NK-92 (cell line): ENCODE data around the gene KLLN.
"Not testable (repeated sequence)": the region's sequence is repeated elsewhere in the genome, so short reads cannot be mapped to it uniquely, and the experiment has no call there.

Source experiments
- DNase-seq: peaks from one replicate; lab custom pipeline; 2025; ENCODE audit not compliant: unreplicated experiment; lab: John Stamatoyannopoulos, UW

KLLN gene, protein sequence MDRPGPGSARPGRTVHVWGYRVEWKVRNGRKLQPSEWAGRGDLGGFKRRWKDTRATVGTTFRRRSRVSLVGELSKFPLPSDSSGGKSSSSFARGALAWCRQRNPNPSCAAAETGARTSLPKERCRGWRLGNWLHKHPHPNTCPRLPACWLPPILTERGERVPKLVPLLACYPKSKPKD

DNA sequence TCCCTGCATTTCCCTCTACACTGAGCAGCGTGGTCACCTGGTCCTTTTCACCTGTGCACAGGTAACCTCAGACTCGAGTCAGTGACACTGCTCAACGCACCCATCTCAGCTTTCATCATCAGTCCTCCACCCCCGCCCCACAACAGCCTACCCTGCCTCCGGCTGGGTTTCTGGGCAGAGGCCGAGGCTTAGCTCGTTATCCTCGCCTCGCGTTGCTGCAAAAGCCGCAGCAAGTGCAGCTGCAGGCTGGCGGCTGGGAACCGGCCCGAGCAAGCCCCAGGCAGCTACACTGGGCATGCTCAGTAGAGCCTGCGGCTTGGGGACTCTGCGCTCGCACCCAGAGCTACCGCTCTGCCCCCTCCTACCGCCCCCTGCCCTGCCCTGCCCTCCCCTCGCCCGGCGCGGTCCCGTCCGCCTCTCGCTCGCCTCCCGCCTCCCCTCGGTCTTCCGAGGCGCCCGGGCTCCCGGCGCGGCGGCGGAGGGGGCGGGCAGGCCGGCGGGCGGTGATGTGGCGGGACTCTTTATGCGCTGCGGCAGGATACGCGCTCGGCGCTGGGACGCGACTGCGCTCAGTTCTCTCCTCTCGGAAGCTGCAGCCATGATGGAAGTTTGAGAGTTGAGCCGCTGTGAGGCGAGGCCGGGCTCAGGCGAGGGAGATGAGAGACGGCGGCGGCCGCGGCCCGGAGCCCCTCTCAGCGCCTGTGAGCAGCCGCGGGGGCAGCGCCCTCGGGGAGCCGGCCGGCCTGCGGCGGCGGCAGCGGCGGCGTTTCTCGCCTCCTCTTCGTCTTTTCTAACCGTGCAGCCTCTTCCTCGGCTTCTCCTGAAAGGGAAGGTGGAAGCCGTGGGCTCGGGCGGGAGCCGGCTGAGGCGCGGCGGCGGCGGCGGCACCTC is at the start of gene KLLN, which contains the start of gene PTEN:
KLLN (minus strand) TSS at position 481 of the 891 bp plus-strand sequence. CDS start 1,046 bp downstream, outside the sequence.
PTEN (plus strand) TSS at position 573 of the 891 bp plus-strand sequence. CDS start 845 bp downstream, outside the sequence.
- DNase-seq: peak; percentile 22

DNA sequence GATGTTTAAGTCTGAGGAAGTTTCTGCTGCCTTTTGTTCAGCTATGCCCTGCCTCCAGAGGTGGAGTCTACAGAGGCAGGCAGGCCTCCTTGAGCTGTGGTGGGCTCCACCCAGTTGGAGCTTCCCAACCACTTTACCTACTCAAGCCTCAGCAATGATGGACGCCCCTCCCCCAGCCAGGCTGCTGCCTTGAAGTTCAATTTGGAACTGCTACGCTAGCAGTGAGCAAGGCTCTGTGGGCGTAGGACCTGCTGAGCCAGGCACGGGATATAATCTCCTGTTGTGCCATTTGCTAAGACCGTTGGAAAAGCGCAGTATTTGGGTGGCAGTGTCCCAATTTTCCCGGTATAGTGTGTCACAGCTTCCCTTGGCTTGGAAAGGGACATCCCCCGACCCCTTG is 40.1 kb upstream of the KLLN start:
- not testable (repeated sequence) for DNase-seq

DNA sequence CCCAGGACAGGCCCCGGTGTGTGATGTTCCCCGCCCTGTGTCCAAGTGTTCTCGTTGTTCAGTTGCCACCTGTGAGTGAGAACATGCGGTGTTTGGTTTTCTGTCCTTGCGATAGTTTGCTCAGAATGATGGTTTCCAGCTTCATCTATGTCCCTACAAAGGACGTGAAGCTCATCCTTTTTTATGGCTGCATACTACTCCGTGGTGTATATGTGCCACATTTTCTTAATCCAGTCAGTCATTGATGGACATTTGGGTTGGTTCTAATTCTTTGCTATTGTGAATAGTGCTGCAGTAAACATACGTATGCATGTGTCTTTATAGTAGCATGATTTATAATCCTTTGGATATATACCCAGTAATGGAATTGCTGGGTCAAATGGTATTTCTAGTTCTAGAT is 34.6 kb upstream of the KLLN start:
- DNase-seq: not testable (repeated sequence)

DNA sequence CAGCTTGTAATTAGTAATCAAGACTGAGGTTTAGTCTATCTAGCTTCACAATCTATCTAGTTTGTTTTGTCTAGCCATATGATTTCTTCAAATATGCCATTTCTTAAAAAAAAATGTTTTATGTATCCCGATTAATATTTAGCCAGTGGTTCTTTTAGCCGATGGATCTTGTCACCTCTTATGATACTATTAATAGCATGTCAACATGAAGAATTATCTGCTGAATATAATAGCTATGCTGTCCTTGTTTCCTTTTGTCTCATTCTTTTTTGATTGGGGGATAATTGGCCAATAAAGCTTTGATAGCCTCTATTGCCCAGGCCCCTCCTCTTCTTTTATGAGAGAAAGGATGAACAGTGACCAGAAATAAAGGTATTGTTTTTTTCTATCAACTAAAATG is 32.9 kb upstream of the KLLN start:
- no peak for DNase-seq

DNA sequence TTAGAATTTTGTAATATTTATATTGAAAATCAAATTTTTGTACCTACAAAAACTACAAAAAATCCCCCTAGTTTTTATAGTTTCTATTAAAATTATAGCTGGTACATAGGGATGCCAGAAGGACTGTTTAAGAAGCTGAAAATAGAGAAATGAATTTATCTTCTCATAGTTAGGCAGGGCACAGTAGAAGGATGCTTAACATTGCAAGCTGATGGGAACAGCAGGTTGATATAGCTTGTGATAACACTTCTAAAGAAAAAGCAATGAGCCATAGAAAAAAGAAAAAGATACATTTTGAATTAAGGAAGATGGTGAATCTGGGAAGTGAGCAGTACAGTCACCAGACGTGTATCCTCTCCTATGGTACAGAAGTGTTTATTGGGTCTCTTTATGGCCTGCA is 32.1 kb upstream of the KLLN start:
- DNase-seq: no peak

DNA sequence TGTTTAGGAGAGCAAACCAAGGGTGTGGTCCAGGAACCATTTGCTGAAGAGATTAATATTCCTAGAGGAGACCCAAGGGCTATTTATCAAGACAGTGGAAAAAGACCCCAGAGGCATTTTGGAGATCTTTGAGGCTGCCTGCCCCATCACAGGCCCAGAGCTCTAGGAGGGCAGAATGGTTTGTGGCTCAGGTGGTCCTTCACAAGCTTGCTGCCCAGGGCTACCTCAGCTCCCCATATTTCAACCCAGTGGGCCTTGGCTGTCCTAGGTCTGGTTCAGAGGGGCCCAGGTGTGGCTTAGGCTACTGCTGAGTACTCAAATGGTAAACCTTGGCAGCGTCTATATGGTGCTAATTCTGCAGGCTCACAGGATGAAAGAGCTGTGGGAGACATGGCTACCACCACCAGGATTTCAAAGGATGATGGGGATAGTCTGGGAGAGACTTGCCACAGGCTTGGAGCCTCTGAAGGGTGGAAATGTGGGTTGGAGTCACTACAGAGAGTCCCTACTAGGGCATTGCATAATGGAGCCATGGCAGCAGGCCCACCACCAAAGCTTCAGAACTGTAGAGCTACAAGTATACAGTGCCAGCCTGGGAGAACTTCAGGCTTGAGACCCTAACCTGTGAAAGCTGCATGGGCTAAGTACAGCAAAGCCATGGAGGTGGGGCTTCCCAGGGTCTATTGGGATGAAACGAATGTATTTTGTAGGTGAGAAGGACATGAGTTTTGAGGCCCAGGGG is 24.4 kb upstream of the KLLN start:
- no peak for DNase-seq

DNA sequence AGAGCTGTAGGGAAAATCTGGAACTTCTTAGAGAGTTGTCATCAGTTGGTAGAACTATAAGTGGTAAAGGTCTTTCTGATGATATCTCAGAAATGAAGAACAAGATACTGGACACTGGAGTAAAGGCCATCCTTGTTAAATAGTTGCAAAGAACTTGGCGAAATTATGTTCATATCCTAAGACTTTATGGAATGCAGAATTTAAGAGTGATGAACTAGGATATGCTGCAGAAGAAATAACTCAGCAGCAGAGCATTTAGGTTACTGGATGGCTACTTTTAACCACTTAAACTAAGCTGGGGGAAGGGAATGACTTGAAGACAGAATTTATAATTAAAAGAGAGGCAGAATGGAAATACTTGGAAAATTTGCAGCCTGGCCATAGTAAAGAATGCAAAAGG is 23.8 kb upstream of the KLLN start:
- no peak for DNase-seq

DNA sequence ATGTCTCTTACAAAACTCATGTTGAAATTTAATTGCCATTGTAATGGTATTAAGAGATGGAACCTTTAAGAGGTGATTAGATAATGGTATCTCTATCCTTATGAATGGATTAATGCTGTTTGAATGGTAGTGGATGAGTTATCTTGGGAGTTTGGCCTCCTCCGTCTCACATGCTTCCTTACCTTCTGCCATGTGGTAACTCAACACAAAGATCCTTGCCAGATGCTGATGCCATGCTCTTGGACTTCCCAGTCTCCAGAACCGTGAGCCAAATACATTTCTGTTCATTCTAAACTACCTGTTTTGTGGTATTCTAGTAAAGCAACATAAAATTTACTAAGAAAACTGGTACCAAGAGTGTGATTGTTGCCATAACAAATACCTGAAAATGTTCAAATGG is 23.3 kb upstream of the KLLN start:
- DNase-seq: no peak

DNA sequence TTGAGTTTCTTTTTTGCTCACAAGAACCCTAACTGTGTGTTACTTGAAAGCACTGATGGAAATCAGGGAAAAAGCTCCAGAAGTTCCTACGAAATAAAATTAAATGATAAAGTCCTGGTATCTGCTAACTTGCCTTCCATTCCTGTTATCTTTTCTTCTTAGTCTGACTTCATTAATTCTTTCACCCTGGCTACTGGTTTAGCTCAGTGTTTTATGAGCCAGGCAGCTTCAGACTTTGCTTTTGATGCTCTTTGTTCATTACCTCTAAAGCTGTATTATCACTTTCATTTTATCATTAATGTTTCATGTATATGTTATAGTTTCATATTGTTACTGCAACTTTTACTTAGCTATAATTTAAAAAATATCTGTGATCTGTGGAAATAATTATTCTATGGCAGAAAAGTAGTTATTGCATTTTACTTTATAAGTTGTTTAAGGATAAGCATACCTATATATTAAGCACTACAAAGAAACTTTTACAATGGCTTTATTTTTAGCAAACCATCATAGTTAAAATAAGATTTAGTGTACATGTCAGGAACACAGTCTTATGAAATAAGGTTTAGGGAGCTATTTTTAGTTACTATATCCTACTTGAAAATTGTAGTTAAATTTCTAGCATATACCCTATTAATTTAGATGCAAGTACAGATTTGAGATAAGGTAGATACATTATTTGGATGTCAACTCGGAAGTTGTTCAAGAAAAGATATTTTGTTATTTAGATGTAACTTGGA is 19.4 kb upstream of the KLLN start:
- no peak for DNase-seq

DNA sequence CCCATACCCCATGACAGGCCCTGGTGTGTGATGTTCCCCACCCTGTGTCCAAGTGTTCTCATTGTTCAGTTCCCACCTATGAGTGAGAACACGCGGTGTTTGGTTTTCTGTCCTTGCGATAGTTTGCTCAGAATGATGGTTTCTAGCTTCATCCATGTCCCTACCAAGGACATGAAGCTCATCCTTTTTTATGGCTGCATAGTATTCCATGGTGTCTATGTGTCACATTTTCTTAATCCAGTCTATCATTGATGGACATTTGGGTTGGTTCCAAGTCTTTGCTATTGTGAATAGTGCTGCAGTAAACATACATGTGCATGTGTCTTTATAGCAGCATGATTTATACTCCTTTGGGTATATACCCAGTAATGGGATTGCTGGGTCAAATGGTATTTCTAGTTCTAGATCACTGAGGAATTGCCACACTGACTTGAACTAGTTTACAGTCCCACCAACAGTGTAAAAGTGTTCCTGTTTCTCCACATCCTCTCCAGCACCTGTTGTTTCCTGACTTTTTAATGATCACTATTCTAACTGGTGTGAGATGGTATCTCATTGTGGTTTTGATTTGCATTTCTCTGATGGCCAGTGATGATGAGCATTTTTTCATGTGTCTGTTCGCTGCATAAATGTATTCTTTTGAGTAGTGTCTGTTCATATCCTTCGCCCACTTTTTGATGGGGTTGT is 18.2 kb upstream of the KLLN start:
- not testable (repeated sequence) for DNase-seq

DNA sequence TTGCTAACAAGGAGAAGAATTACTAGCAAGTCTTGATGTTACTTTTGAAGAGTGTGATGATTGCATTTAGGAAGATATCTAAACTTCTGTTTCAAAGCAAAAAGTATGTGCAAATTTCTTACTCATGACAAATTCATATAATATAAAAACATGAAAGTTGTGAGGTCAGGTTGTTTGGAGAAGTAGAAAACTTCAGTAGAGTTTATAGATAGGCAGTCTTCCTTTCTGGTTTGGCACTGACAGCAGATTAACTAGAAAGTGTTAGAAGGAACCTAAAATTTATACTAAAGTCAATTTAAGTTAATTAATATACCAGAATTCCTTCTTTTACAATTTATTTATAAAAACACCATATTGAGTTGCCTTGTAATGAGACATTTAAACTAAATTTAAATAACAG is 17.0 kb upstream of the KLLN start:
- no peak for DNase-seq

DNA sequence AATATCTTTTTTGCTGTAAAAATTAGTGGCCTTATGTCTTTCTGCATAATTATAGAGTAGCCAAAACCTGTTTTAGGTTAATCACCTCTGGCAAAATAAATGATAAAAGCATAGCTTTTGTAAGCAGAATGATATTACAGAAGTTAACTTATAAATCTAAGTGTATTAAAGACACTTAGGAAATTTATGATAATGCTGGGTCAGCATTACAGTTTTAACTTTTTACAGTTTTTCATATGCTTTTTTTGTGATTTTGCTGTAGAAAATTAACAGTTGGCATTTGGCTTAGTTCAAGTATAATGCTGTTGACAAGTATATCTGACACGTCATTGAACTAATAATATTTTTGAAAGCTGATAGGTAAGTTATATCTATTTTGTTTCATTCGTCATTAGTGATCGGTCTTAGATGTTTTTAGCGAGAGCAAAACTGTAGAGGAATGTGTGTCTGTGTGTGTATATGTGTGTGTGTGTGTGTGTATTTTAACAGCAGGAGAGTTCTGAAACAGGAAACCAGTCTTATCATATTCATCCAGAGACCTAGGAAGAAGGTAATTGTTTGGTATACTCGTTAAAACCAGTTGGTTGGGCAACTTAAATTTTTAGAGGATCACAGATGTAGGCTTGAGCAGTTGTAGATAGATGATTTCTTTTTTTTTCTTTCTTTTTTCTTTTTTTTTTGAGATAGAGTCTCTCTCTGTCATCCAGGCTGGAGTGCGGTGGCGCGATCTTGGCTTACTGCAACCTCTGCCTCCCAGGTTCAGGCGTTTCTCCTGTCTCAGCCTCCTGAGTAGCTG is 15.5 kb upstream of the KLLN start:
- DNase-seq: no peak

DNA sequence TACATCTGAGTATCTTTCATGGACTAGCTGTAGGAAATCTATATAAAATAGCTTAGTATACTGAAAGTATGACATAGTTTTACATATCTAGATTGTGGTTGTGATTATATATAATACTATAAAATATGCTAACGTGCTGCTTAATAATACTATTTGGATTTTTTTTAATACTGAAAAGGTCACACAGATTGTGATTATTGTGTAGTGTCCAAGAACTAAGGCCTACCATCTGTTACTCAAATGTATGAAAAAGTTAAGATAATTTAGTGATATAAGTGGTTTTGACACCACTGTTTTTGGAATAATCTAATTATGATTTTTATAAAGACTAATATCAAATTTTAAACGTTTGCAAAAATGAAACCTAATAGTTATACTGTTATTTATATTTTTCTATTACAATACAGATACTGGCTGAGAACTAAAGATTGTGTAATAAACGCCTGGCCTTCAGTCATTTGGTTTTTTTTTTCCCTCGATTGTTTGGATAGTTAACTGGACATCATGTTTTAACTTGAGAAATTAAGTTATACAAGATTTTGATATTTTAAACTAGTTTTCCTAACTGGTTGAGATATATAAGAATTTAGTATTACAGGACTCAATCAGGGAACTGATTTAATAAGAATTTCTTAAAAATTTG is 12.7 kb upstream of the KLLN start:
- DNase-seq: no peak

DNA sequence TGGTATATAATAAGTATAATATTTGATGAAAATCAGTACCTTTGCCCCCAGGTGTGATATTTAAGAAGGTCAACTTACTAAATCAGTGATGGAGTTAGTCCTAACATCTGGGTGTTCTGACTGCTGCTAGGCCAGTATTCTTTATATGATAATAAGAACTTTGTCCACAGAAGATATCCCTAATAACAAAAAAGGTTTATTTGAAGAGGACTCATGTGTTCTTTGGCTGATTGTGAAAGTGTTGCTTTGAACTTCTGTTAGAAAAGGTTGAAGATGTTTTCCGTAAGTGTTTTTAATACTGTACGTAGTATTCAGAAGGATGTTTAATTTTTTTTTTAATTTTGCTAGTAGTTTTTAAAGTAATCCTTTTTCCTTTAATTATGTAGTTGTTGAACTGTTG is 10.3 kb upstream of the KLLN start:
- DNase-seq: no peak

DNA sequence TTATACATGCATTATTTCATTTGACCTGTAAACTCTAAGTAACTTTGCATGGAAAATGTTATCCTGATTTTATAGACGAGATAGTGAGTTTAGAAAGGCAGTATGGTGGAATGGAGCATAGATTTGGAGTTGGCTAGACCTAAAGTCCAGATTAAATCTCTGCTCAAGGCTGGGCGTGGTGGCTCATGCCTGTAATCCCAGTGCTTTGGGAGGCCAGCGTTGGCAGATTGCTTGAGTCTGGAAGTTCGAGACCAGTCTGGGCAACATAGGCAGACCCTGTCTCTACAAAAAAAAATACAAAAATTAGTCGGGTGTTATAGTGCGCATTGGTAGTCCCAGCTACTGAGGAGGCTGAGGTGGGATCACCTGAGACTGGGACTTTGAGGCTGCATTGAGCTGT is 9.5 kb upstream of the KLLN start:
- no peak for DNase-seq

DNA sequence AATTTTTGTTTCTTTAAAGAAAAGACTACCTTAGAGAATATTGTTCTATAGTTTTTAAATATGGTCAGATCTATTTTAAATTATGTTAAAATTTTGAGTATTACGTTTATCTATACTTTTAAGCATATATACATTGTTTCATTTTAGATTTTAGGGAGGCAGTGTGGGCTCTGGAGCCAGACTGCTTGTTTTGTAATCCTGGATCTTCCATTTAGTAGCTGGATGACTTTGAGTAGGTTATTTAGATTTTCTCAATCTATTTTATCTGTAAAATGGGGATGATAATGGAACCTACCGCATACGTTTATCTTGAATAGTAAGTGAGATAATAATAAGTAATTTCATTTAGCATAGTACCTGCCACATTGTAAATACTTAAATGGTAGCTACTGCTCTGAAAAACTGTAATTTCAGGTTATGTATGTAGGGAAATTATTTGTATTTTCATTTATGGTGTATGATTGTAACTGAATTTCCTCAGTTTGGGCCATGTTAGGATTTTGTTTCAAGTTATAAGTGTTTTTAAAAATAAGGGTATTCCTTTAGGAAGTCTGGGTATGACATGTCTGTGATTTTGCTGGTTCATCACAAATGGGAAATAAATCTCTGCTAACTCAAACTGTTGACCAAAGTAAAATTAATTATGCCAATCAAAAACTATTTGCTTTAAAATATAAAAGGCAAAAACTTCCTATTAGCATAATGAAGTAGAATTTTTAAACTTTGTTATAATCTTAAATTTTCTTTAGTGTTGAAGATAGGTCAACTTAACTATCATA is 6.6 kb upstream of the KLLN start:
- no peak for DNase-seq

DNA sequence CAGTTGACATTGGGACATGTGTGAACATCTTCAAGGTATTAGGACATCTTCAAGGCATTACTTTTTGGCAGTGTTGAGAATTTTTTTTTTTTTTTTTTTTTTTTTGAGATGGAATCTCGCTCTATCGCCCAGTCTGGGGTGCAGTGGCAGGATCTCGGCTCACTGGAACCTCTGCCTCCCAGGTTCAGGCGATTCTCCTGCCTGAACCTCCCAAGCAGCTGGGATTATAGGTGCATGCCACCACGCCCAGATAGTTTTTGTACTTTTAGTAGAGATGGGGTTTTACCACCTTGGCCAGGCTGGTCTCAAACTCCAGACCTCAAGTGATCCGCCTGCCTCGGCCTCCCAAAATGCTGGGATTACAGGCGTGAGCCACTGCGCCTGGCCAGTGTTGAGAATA is 5.8 kb upstream of the KLLN start:
- not testable (repeated sequence) for DNase-seq

DNA sequence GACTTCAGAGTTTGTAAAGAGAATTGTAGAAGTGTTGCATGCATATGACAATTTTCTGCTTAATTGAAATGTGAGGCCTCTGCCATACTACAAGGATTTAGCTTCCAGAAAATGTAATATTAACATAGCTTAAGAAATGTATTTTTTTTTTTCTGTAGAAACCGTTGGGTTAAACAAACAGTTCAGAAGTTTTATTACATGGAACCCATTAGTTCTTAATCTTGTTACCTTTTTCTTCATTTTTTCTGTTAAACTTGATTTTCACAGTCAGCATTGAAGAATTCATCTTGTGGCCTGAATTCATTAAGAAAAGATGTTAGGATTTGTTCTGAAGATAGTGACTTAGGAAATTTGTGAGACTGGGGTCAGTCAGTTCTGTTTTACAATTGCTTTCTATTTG is 4.9 kb upstream of the KLLN start:
- DNase-seq: no peak
